ENCODE results near the gene PSPC1. TPM values are rescaled to one million over a fixed set of nuclear protein-coding genes. Genes with fewer than 3 reads are reported as not detected.

The PSPC1 gene
- total RNA-seq, 4 donors from 2014 or later = 41.6 to 53.8 (median 44.1) TPM

GRCh38 chr13:19680751-19681150 is 102.0 kb downstream of the PSPC1 start:
- Histone ChIP-seq H3K4me3 (no peak overlapping the region), H3K36me3 (no peaks in the 10 kb centered on the region), H3K27me3 (no peaks in the 10 kb centered on the region), H3K27ac (no peak overlapping the region), H3K9me3 (no peaks in the 10 kb centered on the region), H3K4me1 (peaks cover 0 to 5% of the 10 kb centered on the region in 2 donors)
- DNase-seq = no peak
- TF ChIP-seq CTCF (IDR thresholded peaks at IDR 0.05 in 4 of 5, conservative IDR thresholded peaks at IDR 0.05 in 1 of 5) (no peak), POLR2A (IDR thresholded peaks at IDR 0.05) (no peak)
- ATAC-seq = no peak
- in situ Hi-C loops (cut with MboI; ENCODE audit: low sequenced_read_pairs in 4 of 4) (no loop called here), intact Hi-C loops (cut with DNase I; ENCODE audit: low total_unique reads) (no loop called here)

- Histone ChIP-seq H3K27me3 (no peaks in the 10 kb centered on the region), H3K4me3 (no peak overlapping the region), H3K36me3 (peaks cover 4 to 29% of the 10 kb centered on the region in 2 donors), H3K27ac (no peak overlapping the region), H3K4me1 (no peaks in the 10 kb centered on the region), H3K9me3 (no peaks in the 10 kb centered on the region)
- in situ Hi-C loops (cut with MboI; ENCODE audit: low sequenced_read_pairs in 4 of 4) = no loop called here
- intact Hi-C loops (cut with DNase I; ENCODE audit: low total_unique reads) = no loop called here
- DNase-seq = no peak
- TF ChIP-seq POLR2A (IDR thresholded peaks at IDR 0.05) = no peak
- no peak for TF ChIP-seq CTCF (IDR thresholded peaks at IDR 0.05 in 4 of 5, conservative IDR thresholded peaks at IDR 0.05 in 1 of 5)
- no peak for ATAC-seq
These were observed 106.6 kb downstream of the PSPC1 start for GRCh38 chr13:19676168-19676567.

- no peaks in the 10 kb centered on the region for H3K9me3 ChIP-seq
- TF ChIP-seq POLR2A (IDR thresholded peaks at IDR 0.05) (no peak), CTCF (IDR thresholded peaks at IDR 0.05 in 4 of 5, conservative IDR thresholded peaks at IDR 0.05 in 1 of 5) (no peak)
- H3K27ac ChIP-seq = no peak overlapping the region
- in situ Hi-C loops (cut with MboI; ENCODE audit: low sequenced_read_pairs in 4 of 4) = no loop called here
- no peaks in the 10 kb centered on the region for H3K27me3 ChIP-seq
- ATAC-seq (no peak), DNase-seq (no peak)
- peaks cover 5 to 42% of the 10 kb centered on the region in 2 donors for H3K36me3 ChIP-seq
- H3K4me1 ChIP-seq = no peaks in the 10 kb centered on the region
- no peak overlapping the region for H3K4me3 ChIP-seq
- intact Hi-C loops (cut with DNase I; ENCODE audit: low total_unique reads) = no loop called here
These were observed 107.8 kb downstream of the PSPC1 start for GRCh38 chr13:19674898-19675297.

GRCh38 chr13:19673473-19674430 is 109.0 kb downstream of the PSPC1 start:
- no peak for ATAC-seq
- Histone ChIP-seq H3K27me3 (no peaks in the 10 kb centered on the region), H3K4me1 (no peaks in the 10 kb centered on the region), H3K27ac (no peak overlapping the region), H3K9me3 (no peaks in the 10 kb centered on the region), H3K4me3 (no peak overlapping the region), H3K36me3 (peaks cover 5 to 54% of the 10 kb centered on the region in 2 donors)
- in situ Hi-C loops (cut with MboI; ENCODE audit: low sequenced_read_pairs in 4 of 4) (no loop called here), intact Hi-C loops (cut with DNase I; ENCODE audit: low total_unique reads) (no loop called here)
- TF ChIP-seq POLR2A (IDR thresholded peaks at IDR 0.05) (no peak), CTCF (IDR thresholded peaks at IDR 0.05 in 4 of 5, conservative IDR thresholded peaks at IDR 0.05 in 1 of 5) (no peak)
- no peak for DNase-seq

Measured in gastrocnemius medialis (tissue), 4 donors.